Gastroesophageal sphincter (tissue), 4 donors: ENCODE results near the gene CDC42BPA. TPM values are rescaled to one million over a fixed set of nuclear protein-coding genes. Genes with fewer than 3 reads are reported as not detected.

Experiments used
- ATAC-seq: fragments of 150-250 bp; one replicate; pipeline ENCODE4 v1.9.1; 2016; ENCODE audit warnings: mild to moderate bottlenecking, moderate library complexity
- H3K27ac ChIP-seq, 4 donors: fragments of 200-600 bp; sonication (generic) in 3 of 4; 1 replicate in 3 of 4; 2 replicates in 1 of 4; pipeline ENCODE4 v1.5.1; 2016 to 2019
- H3K27me3 ChIP-seq: fragments of 200-600 bp; sonication (generic); one replicate; pipeline ENCODE4 v1.5.1; 2019
- H3K36me3 ChIP-seq, 2 donors: fragments of 200-600 bp; sonication (generic); one replicate each; pipeline ENCODE4 v1.5.1; 2019; ENCODE audit warnings: control low read depth in 1 of 2
- H3K4me1 ChIP-seq, 3 donors: fragments of 200-600 bp; sonication (generic); 1 replicate in 2 of 3; 2 replicates in 1 of 3; pipeline ENCODE4 v1.5.1; 2016 to 2019; ENCODE audit warnings: control low read depth in 2 of 3
- H3K4me3 ChIP-seq, 2 donors: fragments of 200-600 bp; sonication (generic); one replicate each; pipeline ENCODE4 v1.5.1; 2019; ENCODE audit warnings: mild to moderate bottlenecking in 1 of 2, moderate library complexity in 1 of 2
- H3K9me3 ChIP-seq, 3 donors: fragments of 200-600 bp; sonication (generic); one replicate each; pipeline ENCODE4 v1.5.1; 2017 to 2019; ENCODE audit warnings: control low read depth in 2 of 3
- CTCF ChIP-seq, 4 experiments: fragments of 200-600 bp in 2 of 4; fragments of 450-650 bp in 2 of 4; sonication (generic) in 1 of 4; IDR thresholded peaks; one replicate each; pipeline ENCODE4 v1.5.1; 2017 to 2019; ENCODE audit warnings: antibody characterized with exemption in 4 of 4, mild to moderate bottlenecking in 2 of 4, moderate library complexity in 2 of 4
- EP300 ChIP-seq: sonication (generic); formaldehyde crosslinking; IDR thresholded peaks from one replicate; pipeline ENCODE4 v1.6.1; 2017; ENCODE audit warnings: antibody characterized with exemption, mild to moderate bottlenecking
- POLR2A ChIP-seq, 2 donors: fragments of 450-650 bp; IDR thresholded peaks; one replicate each; pipeline ENCODE4 v1.6.1; 2017; ENCODE audit warnings: antibody characterized with exemption in 2 of 2, mild to moderate bottlenecking in 2 of 2, moderate library complexity in 1 of 2
- POLR2AphosphoS5 ChIP-seq: sonication (generic); formaldehyde crosslinking; IDR thresholded peaks from one replicate; pipeline ENCODE4 v1.6.1; 2017; ENCODE audit warnings: antibody characterized with exemption
- WGBS, 2 donors: methylation state at CpG; one replicate each; pipeline ENCODE4 v1.1.5; 2018; ENCODE audit warnings: low coverage in 1 of 2; 5-methylcytosine and 5-hydroxymethylcytosine counted together
- total RNA-seq, 4 donors: library from RNA; depleted of rRNA; stranded (reverse); fragments of >200 nt; gene quantifications; one replicate each; pipeline ENCODE4 v1.1.0, GENCODE V29; 2016

CDC42BPA gene
- total RNA-seq, 4 donors from 2014 or later = 60.7 to 92.1 (median 74.1) TPM

- Histone ChIP-seq H3K36me3 (peaks cover 0 to 93% of the 10 kb centered on the region in 2 donors), H3K4me1 (peaks cover 0 to 25% (median 0%) of the 10 kb centered on the region in 3 donors), H3K27ac (no peak overlapping the region), H3K27me3 (no peaks in the 10 kb centered on the region), H3K4me3 (no peak overlapping the region), H3K9me3 (no peaks in the 10 kb centered on the region)
- no peak for TF ChIP-seq POLR2A (IDR thresholded peaks at IDR 0.05)
- TF ChIP-seq POLR2AphosphoS5 = no peak
- TF ChIP-seq CTCF (IDR thresholded peaks at IDR 0.05) = no peak
- TF ChIP-seq EP300 = no peak
- WGBS, 2 donors = 80 to 91% methylated on average over 1 to 8 of the region's 26 CpGs
- ATAC-seq = no peak
Observed at GRCh38 chr1:226980565-226981385, 337.5 kb downstream of the CDC42BPA start.

- Histone ChIP-seq H3K27ac (peak overlapping the region in 1 of 4 donors; percentile 1), H3K4me1 (peaks cover 0 to 31% (median 5%) of the 10 kb centered on the region in 3 donors), H3K36me3 (peaks cover 0 to 87% of the 10 kb centered on the region in 2 donors), H3K27me3 (no peaks in the 10 kb centered on the region), H3K9me3 (no peaks in the 10 kb centered on the region), H3K4me3 (no peak overlapping the region)
- ATAC-seq = no peak
- TF ChIP-seq POLR2A (IDR thresholded peaks at IDR 0.05) (no peak), CTCF (IDR thresholded peaks at IDR 0.05) (no peak), POLR2AphosphoS5 (no peak), EP300 (no peak)
- WGBS, 2 donors = no CpG with 5 or more reads among the region's 4 CpGs
Observed at GRCh38 chr1:226980122-226980560, 338.2 kb downstream of the CDC42BPA start.

GRCh38 chr1:226979517-226980121 lies 338.7 kb downstream of the CDC42BPA start:
- no peak for ATAC-seq
- no peaks in the 10 kb centered on the region for H3K27me3 ChIP-seq
- no peak overlapping the region for H3K4me3 ChIP-seq
- H3K9me3 ChIP-seq = no peaks in the 10 kb centered on the region
- TF ChIP-seq POLR2A (IDR thresholded peaks at IDR 0.05) (no peak), POLR2AphosphoS5 (no peak), CTCF (IDR thresholded peaks at IDR 0.05) (no peak), EP300 (no peak)
- H3K4me1 ChIP-seq = peaks cover 0 to 36% (median 10%) of the 10 kb centered on the region in 3 donors
- peaks cover 0 to 82% of the 10 kb centered on the region in 2 donors for H3K36me3 ChIP-seq
- no CpG with 5 or more reads among the region's 12 CpGs for WGBS, 2 donors
- peak overlapping the region in 1 of 4 donors; percentile 1 for H3K27ac ChIP-seq

- H3K4me3 ChIP-seq = no peak overlapping the region
- H3K36me3 ChIP-seq = peaks cover 0 to 77% of the 10 kb centered on the region in 2 donors
- H3K27ac ChIP-seq = no peak overlapping the region
- no peaks in the 10 kb centered on the region for H3K9me3 ChIP-seq
- peaks cover 0 to 41% (median 15%) of the 10 kb centered on the region in 3 donors for H3K4me1 ChIP-seq
- H3K27me3 ChIP-seq = no peaks in the 10 kb centered on the region
- WGBS, 2 donors = 67% methylated on average over 3 of the region's 15 CpGs; no CpG with 5 or more reads in 1 of the 2 donors
- no peak for TF ChIP-seq POLR2AphosphoS5
- no peak for TF ChIP-seq CTCF (IDR thresholded peaks at IDR 0.05)
- TF ChIP-seq EP300 = no peak
- TF ChIP-seq POLR2A (IDR thresholded peaks at IDR 0.05) = no peak
- ATAC-seq = no peak
Observed at GRCh38 chr1:226979115-226979516, 339.2 kb downstream of the CDC42BPA start.
